ENCODE data around the gene ADAMTS1. TPM values are rescaled to one million over a fixed set of nuclear protein-coding genes. Genes with fewer than 3 reads are reported as not detected.

ADAMTS1 gene
- 62.8 and 72.0 TPM in 2 replicates for total RNA-seq

GRCh38 chr21:26845066-26845758, at the start of gene ADAMTS1:
TSS of gene ADAMTS1 (minus strand) at chr21:26845409. CDS start at chr21:26844954, 455 bp downstream.

Other genes starting within 250 kb of the ADAMTS1 start
- under 0.01 TPM in 2 replicates for gene ADAMTS5, start 121.7 kb upstream of the ADAMTS1 start, total RNA-seq